PC-3 (cell line): ENCODE results near the gene DNAH2. TPM values are rescaled to one million over a fixed set of nuclear protein-coding genes. Genes with fewer than 3 reads are reported as not detected.

Experiments
- ATAC-seq: fragments of 200-7000 bp; cut with Tn5 transposase; 2 replicates; pipeline ENCODE4 v1.9.1; 2020; ENCODE audit warnings: mild to moderate bottlenecking, moderate library complexity
- BruUV-seq: library from RNA; stranded (reverse); fragments of 400-500 nt; replicated peaks from 2 replicates; lab custom pipeline; 2021; lab: Mats Ljungman, UMichigan
- CTCF ChIA-PET: fragments of 300-600 bp; sonication (Branson Sonifier 250); formaldehyde crosslinking; loops from one replicate; lab custom pipeline; 2022; ENCODE audit warnings: antibody characterized with exemption; lab: Charles Lee
- POLR2A ChIA-PET: fragments of 300-600 bp; sonication (Branson Sonifier 250); formaldehyde crosslinking; loops from one replicate; lab custom pipeline; 2022; ENCODE audit warnings: antibody characterized with exemption; ENCODE audit not compliant: unreplicated experiment; lab: Charles Lee
- DNase-seq: peaks from one replicate; pipeline ENCODE4 v3.0.0-alpha.2; 2015
- H2AFZ ChIP-seq: fragments of 300-600 bp; sonication (generic); 2 replicates; pipeline ENCODE4 v1.6.0; 2016; ENCODE audit warnings: antibody characterized with exemption, low read length
- H3F3A ChIP-seq: fragments of 300-600 bp; sonication (generic); one replicate; pipeline ENCODE4 v1.6.0; 2017; ENCODE audit warnings: antibody characterized with exemption, low read length, control low read depth, mild to moderate bottlenecking; ENCODE audit not compliant: unreplicated experiment
- H3K27ac ChIP-seq: fragments of 300-600 bp; sonication (generic); 2 replicates; pipeline ENCODE4 v1.5.1; 2016; ENCODE audit warnings: mild to moderate bottlenecking, low read length
- H3K27me3 ChIP-seq: fragments of 300-600 bp; sonication (generic); 2 replicates; pipeline ENCODE4 v1.6.1; 2016; ENCODE audit warnings: low read length, mixed read lengths
- H3K36me3 ChIP-seq: fragments of 300-600 bp; sonication (generic); 2 replicates; pipeline ENCODE4 v1.6.1; 2016; ENCODE audit warnings: low read depth, mixed run types, low read length, mixed read lengths
- H3K4me1 ChIP-seq: fragments of 300-600 bp; sonication (generic); 2 replicates; pipeline ENCODE4 v1.5.1; 2016; ENCODE audit warnings: low read length; ENCODE audit not compliant: insufficient read depth
- H3K4me2 ChIP-seq: fragments of 300-600 bp; sonication (generic); 2 replicates; pipeline ENCODE4 v1.6.0; 2016; ENCODE audit warnings: low read length
- H3K4me3 ChIP-seq: fragments of 300-600 bp; sonication (generic); 2 replicates; pipeline ENCODE4 v1.5.1; 2016; ENCODE audit warnings: mild to moderate bottlenecking, low read length, mixed read lengths
- H3K79me2 ChIP-seq: fragments of 300-600 bp; sonication (generic); 2 replicates; pipeline ENCODE4 v1.6.1; 2017; ENCODE audit warnings: low read length, mixed read lengths
- H3K9ac ChIP-seq: fragments of 300-600 bp; sonication (generic); 2 replicates; pipeline ENCODE4 v1.6.0; 2016; ENCODE audit warnings: mild to moderate bottlenecking, low read length
- H3K9me2 ChIP-seq: fragments of 300-600 bp; sonication (generic); replicated peaks from 2 replicates; pipeline ENCODE4 v1.6.1; 2016; ENCODE audit warnings: mixed run types, low read length, mixed read lengths
- H3K9me3 ChIP-seq: fragments of 300-600 bp; sonication (generic); 2 replicates; pipeline ENCODE4 v1.6.1; 2016; ENCODE audit warnings: low read length, mixed read lengths
- H4K20me1 ChIP-seq: fragments of 300-600 bp; sonication (generic); 2 replicates; pipeline ENCODE4 v1.6.1; 2016; ENCODE audit warnings: low read length, mixed read lengths
- CTCF ChIP-seq: fragments of 300-600 bp; sonication (generic); conservative IDR thresholded peaks from 2 replicates; pipeline ENCODE4 v1.5.1; 2017; ENCODE audit warnings: antibody characterized with exemption, low read depth, mild to moderate bottlenecking, low read length
- EZH2 ChIP-seq: fragments of 300-600 bp; sonication (generic); IDR thresholded peaks from one replicate; pipeline ENCODE4 v1.6.1; 2017; ENCODE audit warnings: antibody characterized with exemption, mild to moderate bottlenecking, low read length; ENCODE audit not compliant: unreplicated experiment
- EZH2phosphoT487 ChIP-seq: fragments of 300-600 bp; sonication (generic); IDR thresholded peaks from 2 replicates; pipeline ENCODE4 v1.6.1; 2018; ENCODE audit warnings: mild to moderate bottlenecking, antibody characterized with exemption, low read length, borderline replicate concordance
- intact Hi-C: fragments of 100-400 bp; cut with micrococcal nuclease; formaldehyde crosslinking; loops from 2 replicates; pipeline ENCODE4 v1.9.0; 2023
- total RNA-seq: library from RNA; depleted of rRNA; stranded (reverse); fragments of >200 nt; gene quantifications from 2 replicates; pipeline ENCODE4 v1.2.3, GENCODE V29; 2014

Gene DNAH2
- total RNA-seq, 1 experiment from 2014 or later, result 0.62 TPM

- CTCF ChIA-PET, result no interaction called here
- Histone ChIP-seq H3K4me1 (peaks cover 15% of the 10 kb centered on the region), H3K9me2 (no peaks in the 10 kb centered on the region), H3F3A (no peaks in the 10 kb centered on the region), H4K20me1 (no peaks in the 10 kb centered on the region), H3K9me3 (no peaks in the 10 kb centered on the region), H3K27me3 (no peaks in the 10 kb centered on the region), H3K27ac (no peak overlapping the region), H3K9ac (no peak overlapping the region), H3K4me3 (no peak overlapping the region), H3K79me2 (no peaks in the 10 kb centered on the region), H3K36me3 (no peaks in the 10 kb centered on the region), H2AFZ (no peak overlapping the region), H3K4me2 (no peak overlapping the region)
- ATAC-seq (no peak), DNase-seq (no peak)
- POLR2A ChIA-PET, result no interaction called here
- intact Hi-C loops, result no loop called here
- no TSS peak for BruUV-seq
- no peak for TF ChIP-seq EZH2
- no peak for TF ChIP-seq EZH2phosphoT487
- TF ChIP-seq CTCF, result no peak
Observed at GRCh38 chr17:7767004-7767403, 49.5 kb downstream of the DNAH2 start.

DNA sequence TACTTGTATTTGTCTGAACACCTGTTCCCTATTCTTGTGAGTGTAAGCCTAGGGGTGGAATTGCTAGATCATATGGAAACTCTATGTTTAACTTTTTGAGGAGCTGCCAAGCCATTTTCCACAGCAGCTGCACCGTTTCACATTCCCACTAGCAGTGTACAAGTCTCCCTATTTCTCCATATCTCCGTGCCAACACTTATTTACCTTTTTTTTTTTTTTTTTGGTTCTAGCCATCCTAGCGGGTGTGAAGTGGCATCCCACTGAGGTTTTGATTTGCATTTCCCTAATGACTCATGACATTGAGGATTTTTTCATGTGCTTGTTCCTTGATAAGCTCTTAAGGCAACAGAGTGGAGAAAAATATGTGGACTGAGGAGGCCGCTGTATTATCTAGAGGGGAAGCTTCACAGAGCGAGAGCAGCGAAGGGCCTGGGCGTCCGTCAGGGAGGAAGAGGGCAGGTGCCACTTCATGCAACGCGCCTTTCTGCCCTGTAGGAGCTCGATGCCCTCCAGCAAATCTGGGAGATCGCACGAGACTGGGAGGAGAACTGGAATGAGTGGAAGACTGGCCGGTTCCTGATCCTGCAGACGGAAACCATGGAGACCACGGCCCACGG, 50.0 kb downstream of the DNAH2 start:
- POLR2A ChIA-PET, result no interaction called here

More for the DNA sequence above, 50.0 kb downstream of the DNAH2 start:
- H3K4me3 ChIP-seq, result no peak overlapping the region
- no peak overlapping the region for H3K27ac ChIP-seq
- intact Hi-C loops, result no loop called here
- BruUV-seq, result no TSS peak
- DNase-seq (no peak), ATAC-seq (no peak)
- H3K79me2 ChIP-seq, result no peaks in the 10 kb centered on the region
- no peak overlapping the region for H3K9ac ChIP-seq
- no peaks in the 10 kb centered on the region for H3K27me3 ChIP-seq
- no peaks in the 10 kb centered on the region for H3F3A ChIP-seq
- H3K9me2 ChIP-seq, result no peaks in the 10 kb centered on the region
- no peak overlapping the region for H3K4me2 ChIP-seq
- H4K20me1 ChIP-seq, result no peaks in the 10 kb centered on the region
- TF ChIP-seq EZH2phosphoT487 (no peak), EZH2 (no peak), CTCF (no peak)
- CTCF ChIA-PET, result interaction anchor here (0.7 kb wide), 1 partner anchor 13 kb away, joined by 4 read pairs; no protein-coding TSS in a partner anchor
- H3K9me3 ChIP-seq, result no peaks in the 10 kb centered on the region
- H3K36me3 ChIP-seq, result no peaks in the 10 kb centered on the region
- H2AFZ ChIP-seq, result no peak overlapping the region
- H3K4me1 ChIP-seq, result peaks cover 15% of the 10 kb centered on the region
